Upper lobe of right lung (tissue), 1 donor: ENCODE measurements around the gene CCDC7. TPM values are rescaled to one million over a fixed set of nuclear protein-coding genes. Genes with fewer than 3 reads are reported as not detected.
A peak's percentile ranks its signal among the peaks of the same experiment; 100 is the strongest.
"Not testable (repeated sequence)": the region's sequence is repeated elsewhere in the genome, so short reads cannot be mapped to it uniquely, and the experiment has no call there.

Source experiments
- ATAC-seq: fragments of 200-7000 bp; cut with Tn5 transposase; one replicate; pipeline ENCODE4 v1.9.1; 2020; ENCODE audit warnings: mild to moderate bottlenecking, moderate library complexity
- DNase-seq: peaks from one replicate; pipeline ENCODE4 v3.0.0-alpha.2; 2020
- H3K27ac ChIP-seq: fragments of 200-600 bp; one replicate; pipeline ENCODE4 v1.8.0; 2022
- H3K27me3 ChIP-seq: fragments of 200-600 bp; one replicate; pipeline ENCODE4 v1.8.0; 2022; ENCODE audit warnings: mild to moderate bottlenecking
- H3K36me3 ChIP-seq: fragments of 200-600 bp; one replicate; pipeline ENCODE4 v1.8.0; 2022
- H3K4me1 ChIP-seq: fragments of 200-600 bp; one replicate; pipeline ENCODE4 v1.8.0; 2022
- H3K4me3 ChIP-seq: fragments of 200-600 bp; one replicate; pipeline ENCODE4 v1.8.0; 2022; ENCODE audit warnings: mild to moderate bottlenecking
- H3K9me3 ChIP-seq: fragments of 200-600 bp; one replicate; pipeline ENCODE4 v1.8.0; 2022
- intact Hi-C: fragments of 100-400 bp; cut with DNase I; formaldehyde crosslinking; loops from one replicate; pipeline ENCODE4 v1.11.0; 2022
- total RNA-seq: library from RNA; stranded (reverse); fragmentation: NEBNext Ultra II Directional; extraction: Animal tissue kit (Norgen Biotek cat#: 25700); gene quantifications from one replicate; pipeline ENCODE4 v1.2.1, GENCODE V29; 2021
- TF ChIP-seq, protein P1 (sequence below): fragments of 200-600 bp; IDR thresholded peaks from one replicate; pipeline ENCODE4 v1.8.0; 2022; ENCODE audit warnings: antibody characterized with exemption
- donor health status: DM: no; HTN: yes; CAD: no; lungs with severe emphysema.

The CCDC7 gene
- total RNA-seq, 1 donor from 2014 or later: 23.6 TPM

DNA sequence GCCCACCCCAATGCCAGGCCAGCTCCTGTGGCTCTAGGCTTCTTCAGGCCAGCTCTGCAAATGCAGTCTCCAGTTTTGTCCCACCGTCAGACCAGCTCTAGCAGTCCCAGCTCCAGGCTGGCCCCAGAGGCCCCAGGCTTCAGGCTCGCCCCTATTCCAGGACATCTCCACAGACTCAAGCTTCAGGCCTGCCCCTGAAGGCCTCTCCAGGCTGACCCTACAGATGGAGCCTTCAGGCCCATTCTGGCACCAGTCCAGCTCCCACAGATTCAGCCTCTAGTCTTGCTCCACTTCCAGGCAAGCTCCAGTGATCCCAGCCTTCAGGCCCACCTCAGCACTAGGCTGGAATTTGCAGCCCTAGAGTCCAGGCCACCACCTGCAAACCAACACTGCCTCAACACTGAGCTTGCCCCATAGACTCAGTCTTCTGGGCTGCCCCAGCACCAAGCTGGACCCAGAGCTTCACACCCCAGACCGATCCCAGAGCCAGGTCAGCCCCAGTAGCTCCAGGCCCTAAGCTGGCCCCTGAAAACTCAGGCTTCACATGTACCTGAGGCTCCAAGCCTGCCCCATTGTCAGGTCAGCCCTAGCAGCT, 341.8 kb downstream of the CCDC7 start:
- Histone ChIP-seq H3K4me3 (no peak overlapping the region), H3K9me3 (no peaks in the 10 kb centered on the region), H3K36me3 (no peaks in the 10 kb centered on the region), H3K4me1 (no peaks in the 10 kb centered on the region), H3K27me3 (no peaks in the 10 kb centered on the region), H3K27ac (no peak overlapping the region)
- TF ChIP-seq, protein P1, sequence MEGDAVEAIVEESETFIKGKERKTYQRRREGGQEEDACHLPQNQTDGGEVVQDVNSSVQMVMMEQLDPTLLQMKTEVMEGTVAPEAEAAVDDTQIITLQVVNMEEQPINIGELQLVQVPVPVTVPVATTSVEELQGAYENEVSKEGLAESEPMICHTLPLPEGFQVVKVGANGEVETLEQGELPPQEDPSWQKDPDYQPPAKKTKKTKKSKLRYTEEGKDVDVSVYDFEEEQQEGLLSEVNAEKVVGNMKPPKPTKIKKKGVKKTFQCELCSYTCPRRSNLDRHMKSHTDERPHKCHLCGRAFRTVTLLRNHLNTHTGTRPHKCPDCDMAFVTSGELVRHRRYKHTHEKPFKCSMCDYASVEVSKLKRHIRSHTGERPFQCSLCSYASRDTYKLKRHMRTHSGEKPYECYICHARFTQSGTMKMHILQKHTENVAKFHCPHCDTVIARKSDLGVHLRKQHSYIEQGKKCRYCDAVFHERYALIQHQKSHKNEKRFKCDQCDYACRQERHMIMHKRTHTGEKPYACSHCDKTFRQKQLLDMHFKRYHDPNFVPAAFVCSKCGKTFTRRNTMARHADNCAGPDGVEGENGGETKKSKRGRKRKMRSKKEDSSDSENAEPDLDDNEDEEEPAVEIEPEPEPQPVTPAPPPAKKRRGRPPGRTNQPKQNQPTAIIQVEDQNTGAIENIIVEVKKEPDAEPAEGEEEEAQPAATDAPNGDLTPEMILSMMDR: no peak
- no peak for DNase-seq
- intact Hi-C loops: no loop called here
- peak; percentile 22 for ATAC-seq

DNA sequence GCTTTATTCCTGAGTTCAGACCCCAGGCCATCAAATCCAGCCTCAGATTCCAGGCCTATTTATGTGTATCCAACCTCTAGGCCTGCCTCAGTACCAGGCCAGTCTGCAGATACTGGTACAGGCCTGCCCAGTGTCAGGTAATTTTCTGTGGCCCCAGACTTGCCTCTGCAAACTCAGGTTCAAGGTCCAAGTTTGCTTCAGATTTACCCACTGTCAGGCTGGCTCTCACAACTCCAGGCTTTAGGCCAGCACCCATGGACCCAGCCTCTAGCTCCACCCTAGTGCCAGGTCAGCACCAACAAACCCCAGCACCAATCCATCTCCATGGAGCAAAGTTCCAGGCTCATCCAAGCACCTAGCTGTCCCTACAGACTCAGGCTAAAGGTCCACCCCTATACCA, 342.4 kb downstream of the CCDC7 start:
- Histone ChIP-seq H3K9me3 (no peaks in the 10 kb centered on the region), H3K27me3 (no peaks in the 10 kb centered on the region), H3K4me1 (no peaks in the 10 kb centered on the region), H3K4me3 (no peak overlapping the region), H3K27ac (no peak overlapping the region), H3K36me3 (no peaks in the 10 kb centered on the region)
- TF ChIP-seq, protein P1: no peak
- ATAC-seq (peak; percentile 14), DNase-seq (no peak)
- intact Hi-C loops: no loop called here

DNA sequence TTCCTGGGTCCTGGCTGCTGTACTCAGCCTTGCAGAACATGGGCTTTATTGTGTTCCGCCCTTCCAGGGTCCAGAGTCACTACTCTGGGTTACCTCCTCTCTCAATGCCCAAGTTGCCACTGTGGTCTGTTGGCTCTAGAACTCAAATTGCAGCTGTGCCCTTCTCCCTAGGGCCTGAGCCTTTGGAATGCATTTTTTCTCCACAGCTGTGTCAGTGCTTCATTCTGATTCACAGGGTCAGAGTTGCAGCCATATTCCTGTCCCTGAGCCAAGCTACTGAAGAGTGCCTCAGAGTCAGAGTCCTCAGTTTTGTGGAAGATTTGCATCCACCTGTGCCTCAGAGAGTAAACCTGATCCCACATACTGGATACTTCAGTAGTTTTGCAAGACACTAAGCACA, 344.5 kb downstream of the CCDC7 start:
- no peak overlapping the region for H3K4me3 ChIP-seq
- TF ChIP-seq, protein P1: no peak
- no peaks in the 10 kb centered on the region for H3K4me1 ChIP-seq
- DNase-seq (no peak), ATAC-seq (no peak)
- H3K27me3 ChIP-seq: no peaks in the 10 kb centered on the region
- H3K36me3 ChIP-seq: no peaks in the 10 kb centered on the region
- no peak overlapping the region for H3K27ac ChIP-seq
- intact Hi-C loops: no loop called here
- H3K9me3 ChIP-seq: no peaks in the 10 kb centered on the region

DNA sequence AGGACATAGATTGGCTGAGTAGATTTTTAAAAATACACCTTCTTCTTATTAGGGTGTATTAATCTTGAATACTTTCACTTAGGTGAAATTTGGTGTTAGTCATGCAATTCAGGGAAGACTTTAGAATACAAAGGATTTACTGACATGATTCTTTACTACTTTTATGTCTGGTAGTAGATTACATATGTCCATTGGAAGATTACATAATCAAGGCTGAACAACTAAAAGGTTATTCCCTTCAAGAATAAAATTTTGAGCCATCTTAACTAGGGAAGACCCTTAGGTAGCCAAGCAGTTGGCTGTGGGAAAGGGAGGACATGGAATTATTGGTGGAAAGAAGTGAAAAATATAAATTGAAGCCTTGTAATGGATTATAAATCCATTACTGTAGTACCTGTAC, 347.1 kb downstream of the CCDC7 start:
- no peaks in the 10 kb centered on the region for H3K4me1 ChIP-seq
- intact Hi-C loops: no loop called here
- no peak for ATAC-seq
- H3K4me3 ChIP-seq: no peak overlapping the region
- no peaks in the 10 kb centered on the region for H3K9me3 ChIP-seq
- TF ChIP-seq, protein P1: no peak
- no peaks in the 10 kb centered on the region for H3K27me3 ChIP-seq
- H3K36me3 ChIP-seq: no peaks in the 10 kb centered on the region
- no peak overlapping the region for H3K27ac ChIP-seq
- DNase-seq: no peak

DNA sequence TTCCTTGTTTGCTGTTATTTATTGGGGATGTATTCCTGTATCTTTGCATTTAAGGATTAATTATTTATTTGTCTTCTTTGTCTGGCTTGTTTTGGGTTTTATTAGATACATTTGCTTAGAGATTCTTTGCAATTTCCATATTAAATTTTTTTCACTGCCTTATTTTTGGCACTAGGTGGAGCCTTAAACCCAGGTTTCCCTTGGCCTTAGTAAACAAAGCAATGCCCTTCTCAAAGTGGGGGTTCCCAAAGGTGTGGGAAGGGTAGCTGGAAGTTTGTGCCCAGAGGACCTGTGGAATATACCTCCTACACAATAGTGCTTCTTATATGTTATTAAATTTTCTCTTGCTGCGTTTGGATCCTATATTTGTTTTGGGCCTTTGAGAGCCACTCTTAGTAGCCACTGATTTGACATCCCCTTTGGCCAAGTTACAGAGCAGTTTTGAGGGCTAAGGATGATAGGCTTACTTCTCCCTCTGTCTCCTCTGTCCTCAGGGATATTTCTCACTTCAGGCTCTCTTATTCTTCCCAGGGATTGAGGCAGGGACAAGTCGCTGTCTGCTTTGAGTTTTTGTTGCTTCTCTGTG, 349.8 kb downstream of the CCDC7 start:
- Histone ChIP-seq H3K27me3 (no peaks in the 10 kb centered on the region), H3K4me1 (no peaks in the 10 kb centered on the region), H3K9me3 (no peaks in the 10 kb centered on the region), H3K36me3 (no peaks in the 10 kb centered on the region), H3K27ac (no peak overlapping the region), H3K4me3 (no peak overlapping the region)
- intact Hi-C loops: loop anchor here (5.0 kb wide), 1 partner anchor 212 kb away; no protein-coding TSS in a partner anchor
- TF ChIP-seq, protein P1: peak; percentile 70
- DNase-seq: no peak
- ATAC-seq: peak; percentile 69

DNA sequence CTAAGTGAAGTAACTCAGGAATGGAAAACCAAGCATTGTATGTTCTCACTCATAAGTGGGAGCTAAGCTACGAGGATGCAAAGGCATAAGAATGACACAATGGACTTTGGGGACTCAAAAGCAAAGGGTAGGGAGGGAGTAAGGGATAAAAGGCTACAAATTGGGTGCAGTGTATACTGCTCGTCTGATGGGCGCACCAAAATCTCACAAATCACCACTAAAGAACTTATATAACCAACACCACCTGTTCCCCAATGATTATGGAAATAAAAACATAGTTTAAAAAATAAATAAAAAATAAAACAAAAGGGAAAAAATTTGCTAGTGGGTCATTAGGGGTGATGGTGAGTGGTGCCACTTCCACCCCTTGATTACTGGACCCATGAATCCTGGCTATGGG, 351.5 kb downstream of the CCDC7 start:
- not testable (repeated sequence) for H3K4me3 ChIP-seq, H3K27me3 ChIP-seq, H3K36me3 ChIP-seq, H3K27ac ChIP-seq, DNase-seq, ATAC-seq, H3K9me3 ChIP-seq, H3K4me1 ChIP-seq
- intact Hi-C loops: loop anchor here (5.0 kb wide), 1 partner anchor 210 kb away; no protein-coding TSS in a partner anchor
